IMR-90 (cell line): Measurements from ENCODE around the gene DSCAM. TPM values are rescaled to one million over a fixed set of nuclear protein-coding genes. Genes with fewer than 3 reads are reported as not detected.

Experiments used
- ATAC-seq: fragments of 200-7000 bp; cut with Tn5 transposase; 2 replicates; pipeline ENCODE4 v1.9.1; 2020; ENCODE audit warnings: low read depth, mild to moderate bottlenecking, moderate library complexity
- BruUV-seq: library from RNA; stranded (reverse); fragments of 400-500 nt; replicated peaks from 2 replicates; lab custom pipeline; 2021; lab: Mats Ljungman, UMichigan
- CTCF ChIA-PET: fragments of 300-600 bp; formaldehyde crosslinking; extraction: SDS; loops from one replicate; lab custom pipeline; 2021; ENCODE audit warnings: antibody characterized with exemption; lab: Yijun Ruan, JAX
- POLR2A ChIA-PET: fragments of 300-600 bp; sonication (Branson Sonifier 250); formaldehyde crosslinking; loops from one replicate; lab custom pipeline; 2022; ENCODE audit warnings: antibody characterized with exemption; ENCODE audit not compliant: unreplicated experiment; lab: Charles Lee
- DNase-seq: peaks from one replicate; pipeline ENCODE4 v3.0.0; 2013
- H2AFZ ChIP-seq: replicated peaks from 2 replicates; pipeline ENCODE3; 2013; ENCODE audit warnings: low read length, mild to moderate bottlenecking; ENCODE audit not compliant: poor library complexity
- H2AK5ac ChIP-seq: 2 replicates; pipeline ENCODE4 v1.6.1; 2013; ENCODE audit warnings: low read depth, low read length, inconsistent platforms
- H2AK9ac ChIP-seq: replicated peaks from 2 replicates; pipeline ENCODE3; 2013; ENCODE audit warnings: mild to moderate bottlenecking, low read depth, low read length, moderate library complexity; ENCODE audit not compliant: poor library complexity
- H2BK120ac ChIP-seq: 2 replicates; pipeline ENCODE4 v1.6.1; 2013; ENCODE audit warnings: low read depth, low read length, inconsistent platforms
- H2BK15ac ChIP-seq: 3 replicates; pipeline ENCODE4 v1.6.1; 2013; ENCODE audit warnings: low read depth, low read length, inconsistent platforms
- H2BK20ac ChIP-seq: 2 replicates; pipeline ENCODE4 v1.6.1; 2013; ENCODE audit warnings: low read depth, mild to moderate bottlenecking, inconsistent platforms, low read length, moderate library complexity
- H2BK5ac ChIP-seq: 2 replicates; pipeline ENCODE4 v1.6.1; 2013; ENCODE audit warnings: mild to moderate bottlenecking, low read depth, low read length, inconsistent platforms; ENCODE audit not compliant: poor library complexity, severe bottlenecking
- H3K14ac ChIP-seq: replicated peaks from 2 replicates; pipeline ENCODE4 v1.6.1; 2013; ENCODE audit warnings: low read depth, low read length, inconsistent platforms
- H3K18ac ChIP-seq: 2 replicates; pipeline ENCODE4 v1.6.1; 2013; ENCODE audit warnings: low read depth, low read length, control low read depth
- H3K23ac ChIP-seq: 2 replicates; pipeline ENCODE4 v1.6.1; 2013; ENCODE audit warnings: low read depth, low read length, inconsistent platforms
- H3K27ac ChIP-seq: 2 replicates; pipeline ENCODE4 v1.5.1; 2013; ENCODE audit warnings: mild to moderate bottlenecking, control low read depth, low read length; ENCODE audit not compliant: insufficient read depth
- H3K27me3 ChIP-seq: 2 replicates; pipeline ENCODE4 v1.6.1; 2013; ENCODE audit warnings: low read length; ENCODE audit not compliant: control insufficient read depth, insufficient read depth
- H3K36me3 ChIP-seq: 2 replicates; pipeline ENCODE4 v1.6.1; 2013; ENCODE audit warnings: low read length, mixed read lengths; ENCODE audit not compliant: control insufficient read depth, insufficient read depth
- H3K4ac ChIP-seq: 2 replicates; pipeline ENCODE4 v1.6.1; 2013; ENCODE audit warnings: low read depth, low read length, inconsistent platforms
- H3K4me1 ChIP-seq: 2 replicates; pipeline ENCODE4 v1.6.1; 2013; ENCODE audit warnings: low read length, mixed read lengths; ENCODE audit not compliant: control insufficient read depth, insufficient read depth
- H3K4me2 ChIP-seq: 2 replicates; pipeline ENCODE4 v1.6.1; 2013; ENCODE audit warnings: low read depth, mild to moderate bottlenecking, control low read depth, low read length, moderate library complexity
- H3K4me3 ChIP-seq: 2 replicates; pipeline ENCODE4 v1.5.1; 2013; ENCODE audit warnings: low read depth, mild to moderate bottlenecking, control low read depth, low read length, moderate library complexity; ENCODE audit not compliant: insufficient read depth
- H3K56ac ChIP-seq: 2 replicates; pipeline ENCODE4 v1.6.1; 2013; ENCODE audit warnings: low read length, inconsistent platforms; ENCODE audit not compliant: insufficient read depth; ENCODE audit errors: extremely low read depth
- H3K79me1 ChIP-seq, 2 experiments: 2 replicates each; pipeline ENCODE4 v1.6.1; 2013; ENCODE audit warnings: low read length in 2 of 2, inconsistent platforms in 1 of 2, low read depth in 1 of 2
- H3K9ac ChIP-seq: 2 replicates; pipeline ENCODE4 v1.6.1; 2013; ENCODE audit warnings: low read depth, low read length, control low read depth
- H3K9me1 ChIP-seq: 2 replicates; pipeline ENCODE4 v1.6.1; 2013; ENCODE audit warnings: low read length, inconsistent platforms; ENCODE audit not compliant: insufficient read depth
- H3K9me3 ChIP-seq: 2 replicates; pipeline ENCODE4 v1.6.1; 2013; ENCODE audit warnings: low read length; ENCODE audit not compliant: control insufficient read depth, insufficient read depth
- H4K20me1 ChIP-seq: 2 replicates; pipeline ENCODE4 v1.6.1; 2013; ENCODE audit warnings: low read length, inconsistent platforms; ENCODE audit not compliant: insufficient read depth
- H4K5ac ChIP-seq: 2 replicates; pipeline ENCODE4 v1.6.1; 2013; ENCODE audit warnings: mild to moderate bottlenecking, low read depth, low read length, control low read depth
- H4K8ac ChIP-seq, 2 experiments: 2 replicates each; pipeline ENCODE4 v1.6.1; 2013; ENCODE audit warnings: low read depth in 2 of 2, low read length in 2 of 2, control low read depth in 1 of 2, inconsistent platforms in 1 of 2
- H4K91ac ChIP-seq: 2 replicates; pipeline ENCODE4 v1.6.1; 2013; ENCODE audit warnings: low read depth, low read length, inconsistent platforms; ENCODE audit not compliant: insufficient read depth
- BHLHE40 ChIP-seq: fragments of 150-350 bp; IDR thresholded peaks from 2 replicates; pipeline ENCODE4 v1.6.1; 2016; ENCODE audit warnings: mild to moderate bottlenecking, low read depth, low read length
- CEBPB ChIP-seq: IDR thresholded peaks from 2 replicates; pipeline ENCODE4 v1.6.1; 2012; ENCODE audit warnings: low read depth, low read length, improper control_type of control experiment
- FOS ChIP-seq: fragments of 150-350 bp; IDR thresholded peaks from 2 replicates; pipeline ENCODE4 v1.6.1; 2016; ENCODE audit warnings: low read depth, low read length
- MAZ ChIP-seq: IDR thresholded peaks from 2 replicates; pipeline ENCODE4 v1.6.1; 2012; ENCODE audit warnings: low read depth, mild to moderate bottlenecking, low read length, improper control_type of control experiment, moderate library complexity, borderline replicate concordance
- MXI1 ChIP-seq: IDR thresholded peaks from 2 replicates; pipeline ENCODE4 v1.6.1; 2012; ENCODE audit warnings: low read depth, mild to moderate bottlenecking, low read length, moderate library complexity, borderline replicate concordance
- POLR2A ChIP-seq: IDR thresholded peaks from 2 replicates; pipeline ENCODE4 v1.6.1; 2012; ENCODE audit warnings: mild to moderate bottlenecking, low read depth, low read length
- RAD21 ChIP-seq: IDR thresholded peaks from 2 replicates; pipeline ENCODE4 v1.6.1; 2012; ENCODE audit warnings: low read length, improper control_type of control experiment
- RFX5 ChIP-seq: IDR thresholded peaks from 2 replicates; pipeline ENCODE4 v1.8.0; 2012; ENCODE audit warnings: low read depth, mild to moderate bottlenecking, low read length, moderate library complexity
- SMC3 ChIP-seq: fragments of 150-350 bp; IDR thresholded peaks from 2 replicates; pipeline ENCODE4 v1.6.1; 2016; ENCODE audit warnings: low read depth, mild to moderate bottlenecking, antibody characterized with exemption, low read length, moderate library complexity
- dilution Hi-C: fragments of 300-500 bp; cut with HindIII; formaldehyde crosslinking; loops from one replicate; pipeline ENCODE4 v1.14.3; 2018; ENCODE audit warnings: low sequenced_read_pairs; ENCODE audit not compliant: unreplicated experiment
- in situ Hi-C: fragments of 300-500 bp; cut with MboI; formaldehyde crosslinking; loops from 3 replicates; pipeline ENCODE4 v1.14.3; 2019; ENCODE audit warnings: low sequenced_read_pairs, inconsistent platforms, mixed read lengths
- intact Hi-C: fragments of 100-400 bp; cut with micrococcal nuclease; formaldehyde crosslinking; loops from 2 replicates; pipeline ENCODE4 v1.10.0; 2022
- polyA plus RNA-seq, 3 experiments: library from polyadenylated mRNA; depleted of rRNA; stranded (reverse); fragments of >200 nt; gene quantifications; 2 replicates each; pipeline ENCODE4 v1.2.3, GENCODE V29; 2012; ENCODE audit warnings: low replicate concordance in 1 of 3
- total RNA-seq: library from RNA; depleted of rRNA; stranded (reverse); fragments of >200 nt; gene quantifications from 2 replicates; pipeline ENCODE4 v1.2.3, GENCODE V29; 2012
- TF ChIP-seq, protein P1 (sequence below): conservative IDR thresholded peaks from 2 replicates; pipeline ENCODE4 v1.5.1; 2012; ENCODE audit warnings: mild to moderate bottlenecking, low read depth, low read length, improper control_type of control experiment

Gene DSCAM
- total and polyA plus RNA-seq, 2 of the 4 experiments (the other 2 are of a cell fraction): under 0.01 to 0.02 TPM

DNA sequence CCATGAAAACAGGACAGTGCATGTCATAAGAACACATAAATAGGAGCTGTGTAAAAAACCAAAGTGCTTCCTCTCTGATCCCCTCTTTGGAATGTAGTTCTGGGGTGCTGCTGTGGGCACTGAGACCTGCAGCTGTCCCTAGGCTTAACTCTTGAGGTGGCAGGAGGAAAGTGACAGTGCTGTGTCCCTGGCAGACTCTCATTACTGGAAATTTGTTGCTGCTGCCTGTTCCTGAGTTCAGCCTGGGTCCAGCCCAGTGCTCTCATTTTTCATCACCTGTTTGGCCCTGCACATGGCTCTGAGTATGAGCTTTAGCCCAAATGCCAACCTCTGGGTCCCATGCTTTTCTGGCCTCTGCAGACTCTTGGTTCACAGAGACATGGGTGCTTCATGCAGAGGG, 329.3 kb downstream of the DSCAM start:
- DNase-seq (no peak), ATAC-seq (no peak)
- intact Hi-C loops: no loop called here
- no peaks in the 10 kb centered on the region for H3K36me3 ChIP-seq
- no peak overlapping the region for H3K4me2 ChIP-seq
- no peaks in the 10 kb centered on the region for H4K20me1 ChIP-seq
- H3K14ac ChIP-seq: no peak overlapping the region
- H3K4me1 ChIP-seq: no peaks in the 10 kb centered on the region
- no peak overlapping the region for H2AK5ac ChIP-seq
- no peak overlapping the region for H2BK20ac ChIP-seq
- CTCF ChIA-PET: no interaction called here
- H2BK120ac ChIP-seq: no peak overlapping the region
- BruUV-seq: no TSS peak
- H3K27ac ChIP-seq: no peak overlapping the region
- H2BK5ac ChIP-seq: no peak overlapping the region
- in situ Hi-C loops: no loop called here
- no peak overlapping the region for H2AK9ac ChIP-seq
- POLR2A ChIA-PET: no interaction called here
- no peak overlapping the region for H3K9ac ChIP-seq
- H2BK15ac ChIP-seq: no peak overlapping the region
- TF ChIP-seq FOS: no peak
- no peak for TF ChIP-seq MAZ
- no peak for TF ChIP-seq BHLHE40
- TF ChIP-seq RAD21: no peak
- no peak for TF ChIP-seq CEBPB
- TF ChIP-seq MXI1: no peak
- TF ChIP-seq, protein P1, sequence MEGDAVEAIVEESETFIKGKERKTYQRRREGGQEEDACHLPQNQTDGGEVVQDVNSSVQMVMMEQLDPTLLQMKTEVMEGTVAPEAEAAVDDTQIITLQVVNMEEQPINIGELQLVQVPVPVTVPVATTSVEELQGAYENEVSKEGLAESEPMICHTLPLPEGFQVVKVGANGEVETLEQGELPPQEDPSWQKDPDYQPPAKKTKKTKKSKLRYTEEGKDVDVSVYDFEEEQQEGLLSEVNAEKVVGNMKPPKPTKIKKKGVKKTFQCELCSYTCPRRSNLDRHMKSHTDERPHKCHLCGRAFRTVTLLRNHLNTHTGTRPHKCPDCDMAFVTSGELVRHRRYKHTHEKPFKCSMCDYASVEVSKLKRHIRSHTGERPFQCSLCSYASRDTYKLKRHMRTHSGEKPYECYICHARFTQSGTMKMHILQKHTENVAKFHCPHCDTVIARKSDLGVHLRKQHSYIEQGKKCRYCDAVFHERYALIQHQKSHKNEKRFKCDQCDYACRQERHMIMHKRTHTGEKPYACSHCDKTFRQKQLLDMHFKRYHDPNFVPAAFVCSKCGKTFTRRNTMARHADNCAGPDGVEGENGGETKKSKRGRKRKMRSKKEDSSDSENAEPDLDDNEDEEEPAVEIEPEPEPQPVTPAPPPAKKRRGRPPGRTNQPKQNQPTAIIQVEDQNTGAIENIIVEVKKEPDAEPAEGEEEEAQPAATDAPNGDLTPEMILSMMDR: no peak
- no peak for TF ChIP-seq RFX5
- no peak for TF ChIP-seq SMC3
- TF ChIP-seq POLR2A: no peak
- no peak overlapping the region for H3K56ac ChIP-seq
- no peak overlapping the region for H4K5ac ChIP-seq
- no peak overlapping the region for H3K23ac ChIP-seq
- H3K79me1 ChIP-seq: no peaks in the 10 kb centered on the region
- no peaks in the 10 kb centered on the region for H3K9me1 ChIP-seq
- no peak overlapping the region for H4K91ac ChIP-seq
- H3K27me3 ChIP-seq: no peaks in the 10 kb centered on the region
- dilution Hi-C loops: no loop called here
- H3K4ac ChIP-seq: no peak overlapping the region
- no peak overlapping the region for H3K4me3 ChIP-seq
- no peak overlapping the region for H2AFZ ChIP-seq
- no peak overlapping the region for H3K18ac ChIP-seq
- H3K9me3 ChIP-seq: peaks cover 10% of the 10 kb centered on the region; the same call in 1 of the 2 replicates
- no peak overlapping the region for H4K8ac ChIP-seq
